HG03139 (cell line): ENCODE data around the gene RGS11.

Source experiments
- ATAC-seq: cut with Tn5 transposase; IDR thresholded peaks from one replicate; pipeline ENCODE4 v1.9.1; 2021; ENCODE audit not compliant: unreplicated experiment

The RGS11 gene

DNA sequence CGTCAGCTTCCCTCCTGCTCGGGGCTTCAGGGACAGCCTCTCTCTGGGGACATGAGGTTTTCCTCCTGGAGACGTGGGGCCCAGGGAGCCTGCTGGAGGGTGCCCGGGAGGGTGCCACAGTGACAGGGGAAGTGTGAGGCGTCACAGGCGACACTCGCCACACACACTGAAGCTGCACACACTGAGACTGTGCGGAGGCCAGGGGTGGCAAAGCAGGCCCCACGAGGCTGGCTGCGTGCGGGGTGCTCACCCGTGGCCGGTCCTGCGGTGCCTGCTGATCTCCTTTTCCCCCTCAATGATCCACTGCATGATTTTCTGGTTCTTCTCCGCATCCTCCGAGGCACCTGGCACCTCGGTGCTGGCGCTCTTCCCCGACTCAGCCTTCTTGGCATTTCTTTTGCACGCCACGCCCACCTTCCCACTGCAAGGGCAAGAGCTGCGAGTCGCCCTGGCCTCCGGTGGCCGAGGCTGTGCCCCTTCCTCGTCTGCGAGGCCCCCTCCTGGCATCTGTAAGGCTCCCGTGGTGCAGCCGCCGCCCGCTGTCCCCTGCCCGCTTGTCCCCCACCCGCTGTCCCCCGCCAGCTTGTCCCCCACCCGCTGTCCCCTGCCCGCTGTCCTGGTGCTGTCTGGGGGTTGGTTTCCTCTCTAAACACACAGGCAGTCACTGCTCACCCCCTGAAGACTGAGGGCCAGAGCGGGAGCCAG is 21.2 kb upstream of the RGS11 start:
- no peak for ATAC-seq

DNA sequence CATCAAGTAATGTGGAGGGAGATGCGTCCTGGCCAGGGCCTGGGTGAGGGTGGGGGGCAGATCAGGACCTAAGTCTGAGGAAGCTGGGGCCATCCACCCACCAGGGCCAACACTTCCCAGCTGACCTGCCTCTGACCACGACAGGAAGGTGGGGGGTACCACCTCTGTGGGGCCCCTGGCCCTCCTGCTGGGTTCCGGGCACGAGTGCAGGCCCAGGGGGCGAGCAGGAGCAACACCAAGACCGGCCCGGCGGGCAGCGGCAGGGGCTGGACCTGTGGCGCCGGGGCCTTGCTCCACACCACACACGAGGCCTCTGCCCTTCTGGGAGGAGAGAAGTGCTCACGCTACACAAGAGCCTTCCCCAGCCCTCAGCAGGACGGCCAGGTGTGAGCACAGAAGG is 20.5 kb upstream of the RGS11 start:
- ATAC-seq: no peak

GRCh38 chr16:293043-293775 is 17.5 kb upstream of the RGS11 start:
- ATAC-seq: no peak

DNA sequence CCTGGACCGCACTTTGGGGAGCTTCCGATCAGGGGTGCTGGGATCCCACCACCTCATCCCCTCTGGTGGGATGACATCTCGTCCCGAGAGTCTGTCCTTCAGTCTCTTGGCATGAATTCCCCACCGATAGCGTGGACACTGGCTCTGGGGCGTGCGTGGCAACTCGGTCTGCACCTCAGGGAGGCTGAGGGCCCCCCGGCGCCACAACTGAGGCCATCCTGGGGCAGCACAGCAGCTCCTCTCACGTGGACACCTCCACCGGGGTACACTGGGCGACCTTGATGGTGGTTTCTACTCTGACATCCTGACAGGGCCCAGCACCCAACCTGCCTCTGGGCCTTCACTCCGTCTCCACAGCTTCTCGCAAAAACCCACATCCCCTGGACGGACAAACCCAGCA is 15.8 kb upstream of the RGS11 start:
- ATAC-seq: no peak

DNA sequence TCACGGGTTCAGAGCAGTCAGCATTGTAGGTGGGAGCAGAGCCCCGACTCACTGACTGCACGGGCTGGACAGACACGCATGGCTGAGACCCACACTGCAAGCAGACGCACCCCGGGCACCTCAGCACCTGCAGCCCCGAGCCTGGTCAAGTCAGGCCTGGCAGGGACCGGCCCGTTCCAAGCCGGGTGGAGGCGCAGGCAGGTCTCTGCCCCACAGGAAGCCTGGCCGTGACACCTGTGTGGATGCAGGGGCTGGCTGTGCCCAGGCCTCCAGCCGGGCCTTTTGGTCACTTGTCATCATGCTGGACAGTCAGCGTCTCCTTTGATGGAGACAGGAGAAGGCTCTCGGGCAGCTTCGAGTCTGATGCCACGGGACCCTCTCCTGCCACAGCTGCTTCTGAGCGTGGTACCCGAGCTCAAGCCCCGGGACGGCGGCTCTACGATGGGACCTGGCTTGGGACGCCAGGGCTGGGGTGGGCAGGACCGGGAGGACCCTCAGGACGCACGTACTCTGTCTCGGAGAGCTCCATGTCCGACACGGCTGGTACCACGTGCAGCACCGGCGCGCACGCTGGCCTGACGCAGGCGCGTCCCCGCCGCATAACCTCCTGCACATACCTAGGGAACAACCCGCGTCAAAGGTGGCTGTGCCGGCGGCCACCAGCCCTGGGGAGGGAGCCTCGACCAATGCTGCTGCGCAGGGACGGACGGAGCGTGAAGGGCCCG is 15.1 kb upstream of the RGS11 start:
- ATAC-seq: no peak

DNA sequence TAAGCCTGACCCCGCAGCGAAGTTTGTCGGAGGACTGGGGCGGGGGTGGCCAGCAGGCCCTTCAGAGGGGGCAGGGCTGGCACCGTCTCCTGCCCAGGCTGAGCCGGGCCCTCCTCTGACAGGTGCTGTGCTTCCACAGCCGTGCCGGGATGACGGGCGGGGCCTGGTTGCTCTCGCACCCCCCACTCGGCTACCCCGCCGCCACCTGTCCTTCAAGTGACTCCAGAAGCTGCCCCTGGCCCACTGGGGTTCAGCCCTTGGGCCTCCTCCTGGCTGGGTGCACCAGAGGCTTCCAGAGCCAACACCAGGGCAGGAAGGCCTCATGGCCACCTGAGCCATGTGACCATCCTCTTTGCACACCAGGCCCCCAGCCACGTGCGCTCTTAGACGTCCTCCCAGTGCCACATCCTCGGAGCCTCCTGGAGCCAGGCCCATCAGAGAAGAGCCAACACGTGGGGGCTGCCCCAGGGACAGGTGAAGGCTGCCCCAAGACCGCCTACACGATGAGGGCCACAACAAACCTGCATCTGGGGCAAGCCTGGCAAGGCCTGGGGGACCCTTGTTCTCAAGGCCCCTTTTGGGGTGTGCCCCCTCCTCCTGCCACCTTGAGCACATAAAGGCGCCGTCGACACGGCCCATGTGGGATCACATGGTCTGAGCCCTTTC is 14.4 kb upstream of the RGS11 start:
- ATAC-seq: no peak

DNA sequence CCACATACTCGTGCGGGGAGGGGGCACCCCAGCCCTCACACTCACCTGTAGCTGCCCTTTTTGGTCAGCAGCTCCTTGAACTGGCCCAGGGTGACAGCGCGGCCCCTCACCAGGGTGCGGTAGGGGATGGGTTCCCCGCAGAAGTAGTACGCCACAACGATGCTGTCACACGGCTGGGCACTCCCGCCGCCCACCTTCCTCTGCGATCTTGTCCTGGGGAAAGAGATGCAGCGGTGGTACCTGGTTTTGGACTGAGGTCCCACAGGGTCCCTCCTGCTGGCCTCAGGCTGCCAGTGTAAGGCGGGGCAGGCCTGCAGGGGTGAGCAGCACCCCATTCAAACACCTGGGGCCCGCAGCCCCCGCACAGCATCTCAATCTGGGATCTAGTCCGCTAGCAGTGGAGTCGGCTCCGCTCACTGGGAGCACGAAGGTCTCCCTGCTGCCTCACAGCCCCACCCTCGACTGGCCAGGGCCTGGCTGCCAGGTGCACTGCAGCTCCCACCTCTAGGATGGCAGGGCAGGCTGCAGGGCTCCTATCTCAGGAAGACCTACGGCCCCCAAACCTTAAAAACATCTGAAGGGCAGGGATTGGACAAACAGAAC is 13.8 kb upstream of the RGS11 start:
- ATAC-seq: no peak

GRCh38 chr16:287981-288920 is 12.5 kb upstream of the RGS11 start:
- ATAC-seq: no peak

DNA sequence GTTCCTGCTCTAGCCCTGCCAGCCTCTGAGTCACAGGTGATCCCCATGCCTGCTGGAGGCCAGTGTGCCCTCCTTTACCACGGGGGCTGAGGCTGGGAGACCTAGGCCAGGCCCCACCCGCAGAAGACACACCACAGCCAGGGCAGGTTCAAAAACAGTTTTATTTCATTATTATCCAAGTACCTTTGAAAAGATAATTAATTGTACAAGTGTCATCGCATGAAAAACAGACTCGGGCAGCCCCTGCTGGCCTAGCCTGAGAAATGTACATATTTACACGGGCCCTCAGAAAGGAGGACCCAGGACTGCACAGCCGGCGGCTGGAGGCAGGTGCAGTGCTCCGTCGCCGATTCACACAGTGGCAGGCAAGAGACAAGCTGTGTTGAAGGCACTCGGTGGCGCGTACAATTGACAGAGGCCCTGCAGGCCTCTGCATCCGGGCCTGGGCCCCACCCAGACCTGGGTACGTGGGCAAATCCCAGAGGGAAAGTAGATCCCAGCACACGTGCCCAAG is 11.6 kb upstream of the RGS11 start:
- no peak for ATAC-seq

- ATAC-seq: no peak
Measured at GRCh38 chr16:286491-287297, 10.9 kb upstream of the RGS11 start.

DNA sequence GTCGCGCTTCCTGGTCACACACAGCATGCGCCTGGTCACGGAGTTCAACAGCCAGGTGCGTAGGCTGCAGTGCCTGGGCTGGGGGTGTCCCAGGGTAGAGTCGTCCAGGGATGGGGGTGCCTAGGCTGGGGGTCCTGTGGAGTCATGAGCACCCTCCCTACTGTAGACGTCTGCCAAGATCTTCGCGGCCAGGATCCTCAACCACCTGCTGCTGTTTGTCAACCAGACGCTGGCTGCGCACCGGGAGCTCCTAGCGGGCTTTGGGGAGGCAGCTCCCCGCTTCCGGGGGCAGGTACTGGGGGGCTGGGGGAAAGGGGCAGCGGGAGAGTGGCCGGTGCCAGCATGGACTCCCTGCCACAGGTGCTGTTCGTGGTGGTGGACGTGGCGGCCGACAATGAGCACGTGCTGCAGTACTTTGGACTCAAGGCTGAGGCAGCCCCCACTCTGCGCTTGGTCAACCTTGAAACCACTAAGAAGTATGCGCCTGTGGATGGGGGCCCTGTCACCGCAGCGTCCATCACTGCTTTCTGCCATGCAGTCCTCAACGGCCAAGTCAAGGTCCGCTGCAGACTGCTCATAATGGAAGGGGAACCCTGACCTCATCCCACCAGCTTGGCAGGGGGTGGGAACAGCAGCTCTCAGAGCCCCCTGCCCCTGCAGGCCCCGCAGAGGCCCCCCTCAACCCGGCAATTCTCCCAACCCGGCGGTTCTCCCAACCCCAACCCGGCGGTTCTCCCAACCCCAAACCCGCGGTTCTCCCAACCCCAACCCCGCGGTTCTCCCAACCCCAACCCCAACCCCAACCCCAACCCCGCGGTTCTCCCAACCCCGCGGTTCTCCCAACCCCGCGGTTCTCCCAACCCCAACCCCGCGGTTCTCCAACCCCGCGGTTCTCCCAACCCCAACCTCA is 9.7 kb upstream of the RGS11 start:
- no peak for ATAC-seq

DNA sequence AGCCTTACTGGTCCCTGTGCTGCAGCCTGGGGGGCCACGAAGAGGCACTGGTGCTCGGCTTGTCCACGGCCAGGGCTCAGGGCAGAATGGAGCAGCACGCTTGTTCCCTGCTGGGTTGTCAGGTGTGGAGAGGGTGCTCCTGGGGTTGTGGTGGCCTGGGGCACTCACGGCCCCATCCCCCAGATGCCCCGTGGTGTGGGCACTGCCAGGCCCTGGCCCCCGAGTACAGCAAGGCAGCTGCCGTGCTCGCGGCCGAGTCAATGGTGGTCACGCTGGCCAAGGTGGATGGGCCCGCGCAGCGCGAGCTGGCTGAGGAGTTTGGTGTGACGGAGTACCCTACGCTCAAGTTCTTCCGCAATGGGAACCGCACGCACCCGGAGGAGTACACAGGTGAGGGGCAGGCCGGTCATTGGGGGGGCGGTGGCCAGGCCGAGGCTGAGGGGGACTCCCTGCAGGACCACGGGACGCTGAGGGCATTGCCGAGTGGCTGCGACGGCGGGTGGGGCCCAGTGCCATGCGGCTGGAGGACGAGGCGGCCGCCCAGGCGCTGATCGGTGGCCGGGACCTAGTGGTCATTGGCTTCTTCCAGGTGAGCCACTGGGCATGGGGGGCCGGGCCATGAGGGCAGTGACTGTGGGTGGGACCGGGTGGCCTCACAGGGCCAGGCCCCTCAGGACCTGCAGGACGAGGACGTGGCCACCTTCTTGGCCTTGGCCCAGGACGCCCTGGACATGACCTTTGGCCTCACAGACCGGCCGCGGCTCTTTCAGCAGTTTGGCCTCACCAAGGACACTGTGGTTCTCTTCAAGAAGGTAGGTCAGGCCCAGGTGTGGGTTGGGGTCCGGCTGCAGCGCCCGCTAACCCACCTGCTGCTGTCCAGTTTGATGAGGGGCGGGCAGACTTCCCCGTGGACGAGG is 8.7 kb upstream of the RGS11 start:
- no peak for ATAC-seq

GRCh38 chr16:283033-283805 is 7.5 kb upstream of the RGS11 start, which contains the start of gene PDIA2:
TSS of gene PDIA2 (plus strand) at chr16:283164. CDS start at chr16:283170, 6 bp downstream.
- no peak for ATAC-seq

DNA sequence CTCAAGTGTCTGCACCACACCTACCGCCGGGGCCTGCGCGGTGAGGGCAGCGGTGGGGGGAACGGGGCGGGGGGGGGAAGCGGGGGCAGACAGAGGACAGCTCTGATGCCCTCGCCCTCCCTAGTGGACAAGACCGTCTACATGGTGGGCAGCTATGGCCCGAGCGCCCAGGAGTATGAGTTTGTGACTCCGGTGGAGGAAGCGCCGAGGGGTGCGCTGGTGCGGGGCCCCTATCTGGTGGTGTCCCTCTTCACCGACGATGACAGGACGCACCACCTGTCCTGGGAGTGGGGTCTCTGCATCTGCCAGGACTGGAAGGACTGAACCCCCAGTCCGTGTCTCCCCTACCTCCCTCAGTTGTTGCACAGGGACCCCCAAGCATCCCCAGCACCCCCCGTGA is 6.7 kb upstream of the RGS11 start:
- ATAC-seq: no peak

GRCh38 chr16:281660-282255 is 6.0 kb upstream of the RGS11 start:
- no peak for ATAC-seq
